PFSK-1 (cell line): ENCODE measurements around the gene GALNT18.

Experiments used
- POLR2AphosphoS5 ChIP-seq: IDR thresholded peaks from 2 replicates; pipeline ENCODE4 v1.6.1; 2012; ENCODE audit warnings: low read depth, mild to moderate bottlenecking, control low read depth, low read length, moderate library complexity
- TAF1 ChIP-seq: IDR thresholded peaks from 2 replicates; pipeline ENCODE4 v1.6.1; 2012; ENCODE audit warnings: low read length, control low read depth, borderline replicate concordance; ENCODE audit not compliant: insufficient read depth
- TF ChIP-seq, protein P1 (sequence below), 2 experiments: IDR thresholded peaks; 2 replicates each; pipeline versions ENCODE4 v1.6.1 to v1.8.0; 2011 to 2012; ENCODE audit warnings: low read depth in 2 of 2, low read length in 2 of 2, control low read depth in 1 of 2, inconsistent platforms in 1 of 2, mild to moderate bottlenecking in 1 of 2, moderate library complexity in 1 of 2; ENCODE audit not compliant: insufficient read depth in 1 of 2

DNA sequence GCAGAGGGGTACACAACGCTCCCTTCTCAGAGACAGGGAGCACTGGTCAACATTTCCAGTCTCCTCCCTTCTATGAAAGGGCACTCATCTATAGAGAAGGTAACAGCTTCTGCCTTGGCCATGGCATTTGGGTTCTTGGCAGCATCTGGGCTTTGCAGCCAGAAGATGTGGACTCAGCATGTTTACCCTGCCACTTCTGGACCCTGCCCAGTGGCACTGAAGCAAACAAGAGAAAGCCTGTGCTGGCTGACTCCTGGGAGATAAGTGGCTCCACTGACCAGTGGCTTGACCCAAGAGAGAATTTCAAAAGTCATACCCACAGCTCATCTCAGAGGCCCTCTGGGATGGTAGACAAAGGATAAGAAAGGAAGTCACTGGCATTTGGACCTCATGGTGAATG lies 276.7 kb downstream of the GALNT18 start:
- no peak for TF ChIP-seq TAF1
- TF ChIP-seq POLR2AphosphoS5 = no peak
- TF ChIP-seq, protein P1, sequence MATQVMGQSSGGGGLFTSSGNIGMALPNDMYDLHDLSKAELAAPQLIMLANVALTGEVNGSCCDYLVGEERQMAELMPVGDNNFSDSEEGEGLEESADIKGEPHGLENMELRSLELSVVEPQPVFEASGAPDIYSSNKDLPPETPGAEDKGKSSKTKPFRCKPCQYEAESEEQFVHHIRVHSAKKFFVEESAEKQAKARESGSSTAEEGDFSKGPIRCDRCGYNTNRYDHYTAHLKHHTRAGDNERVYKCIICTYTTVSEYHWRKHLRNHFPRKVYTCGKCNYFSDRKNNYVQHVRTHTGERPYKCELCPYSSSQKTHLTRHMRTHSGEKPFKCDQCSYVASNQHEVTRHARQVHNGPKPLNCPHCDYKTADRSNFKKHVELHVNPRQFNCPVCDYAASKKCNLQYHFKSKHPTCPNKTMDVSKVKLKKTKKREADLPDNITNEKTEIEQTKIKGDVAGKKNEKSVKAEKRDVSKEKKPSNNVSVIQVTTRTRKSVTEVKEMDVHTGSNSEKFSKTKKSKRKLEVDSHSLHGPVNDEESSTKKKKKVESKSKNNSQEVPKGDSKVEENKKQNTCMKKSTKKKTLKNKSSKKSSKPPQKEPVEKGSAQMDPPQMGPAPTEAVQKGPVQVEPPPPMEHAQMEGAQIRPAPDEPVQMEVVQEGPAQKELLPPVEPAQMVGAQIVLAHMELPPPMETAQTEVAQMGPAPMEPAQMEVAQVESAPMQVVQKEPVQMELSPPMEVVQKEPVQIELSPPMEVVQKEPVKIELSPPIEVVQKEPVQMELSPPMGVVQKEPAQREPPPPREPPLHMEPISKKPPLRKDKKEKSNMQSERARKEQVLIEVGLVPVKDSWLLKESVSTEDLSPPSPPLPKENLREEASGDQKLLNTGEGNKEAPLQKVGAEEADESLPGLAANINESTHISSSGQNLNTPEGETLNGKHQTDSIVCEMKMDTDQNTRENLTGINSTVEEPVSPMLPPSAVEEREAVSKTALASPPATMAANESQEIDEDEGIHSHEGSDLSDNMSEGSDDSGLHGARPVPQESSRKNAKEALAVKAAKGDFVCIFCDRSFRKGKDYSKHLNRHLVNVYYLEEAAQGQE (IDR thresholded peaks at IDR 0.05; ENCODE audit: insufficient read depth in 1 of 2, low read depth in 2 of 2, low read length in 2 of 2) = no peak
